HG03139 (cell line): ENCODE data around the gene CMC1.
"Not testable (repeated sequence)": the region's sequence is repeated elsewhere in the genome, so short reads cannot be mapped to it uniquely, and the experiment has no call there.

ENCODE experiments used
- ATAC-seq: cut with Tn5 transposase; IDR thresholded peaks from one replicate; pipeline ENCODE4 v1.9.1; 2021; ENCODE audit not compliant: unreplicated experiment

CMC1 gene

GRCh38 chr3:28243424-28244106 is 2.1 kb downstream of the CMC1 start:
- no peak for ATAC-seq

- no peak for ATAC-seq
These were observed 3.1 kb downstream of the CMC1 start for GRCh38 chr3:28244491-28244890.

- no peak for ATAC-seq
These were observed 5.9 kb downstream of the CMC1 start for GRCh38 chr3:28247286-28247685.

GRCh38 chr3:28250999-28251398 is 9.6 kb downstream of the CMC1 start:
- no peak for ATAC-seq

- ATAC-seq = no peak
These were observed 10.6 kb downstream of the CMC1 start for GRCh38 chr3:28252001-28252431.

- no peak for ATAC-seq
These were observed 11.8 kb downstream of the CMC1 start for GRCh38 chr3:28253040-28253715.

GRCh38 chr3:28262001-28262400 is 20.6 kb downstream of the CMC1 start:
- no peak for ATAC-seq

- ATAC-seq = no peak
These were observed 24.2 kb downstream of the CMC1 start for GRCh38 chr3:28265641-28266040.

GRCh38 chr3:28267984-28268849 is 26.8 kb downstream of the CMC1 start:
- ATAC-seq = no peak

- ATAC-seq = no peak
These were observed 27.6 kb downstream of the CMC1 start for GRCh38 chr3:28268989-28269388.

GRCh38 chr3:28269884-28270283 is 28.5 kb downstream of the CMC1 start:
- ATAC-seq = not testable (repeated sequence)

- no peak for ATAC-seq
These were observed 32.4 kb downstream of the CMC1 start for GRCh38 chr3:28273837-28274236.

GRCh38 chr3:28278918-28279317 is 37.5 kb downstream of the CMC1 start:
- no peak for ATAC-seq

GRCh38 chr3:28279770-28280169 is 38.4 kb downstream of the CMC1 start:
- no peak for ATAC-seq

GRCh38 chr3:28280781-28281180 is 39.4 kb downstream of the CMC1 start:
- ATAC-seq = no peak

GRCh38 chr3:28286595-28286994 is 45.2 kb downstream of the CMC1 start:
- peak; percentile 93 for ATAC-seq

GRCh38 chr3:28287046-28287445 is 45.6 kb downstream of the CMC1 start:
- ATAC-seq = no peak

- ATAC-seq = no peak
These were observed 49.5 kb downstream of the CMC1 start for GRCh38 chr3:28290863-28291300.

GRCh38 chr3:28291577-28291976 is 50.2 kb downstream of the CMC1 start:
- ATAC-seq = no peak

GRCh38 chr3:28292622-28293021 is 51.2 kb downstream of the CMC1 start:
- ATAC-seq = no peak

- ATAC-seq = no peak
These were observed 53.4 kb downstream of the CMC1 start for GRCh38 chr3:28294667-28295413.
